A549 treated with DMSO at 1 μM for 4 hours (cell line): Measurements from ENCODE around the gene DYNLT1. TPM values are rescaled to one million over a fixed set of nuclear protein-coding genes. Genes with fewer than 3 reads are reported as not detected.

ENCODE experiments used
- total RNA-seq: library from RNA; stranded (reverse); fragments of 200-300 nt; extraction: Qiagen RNA extraction; gene quantifications from 5 replicates; pipeline ENCODE4 v1.2.3, GENCODE V29; 2022; ENCODE audit warnings: low read depth

DYNLT1 gene
- 94.3 to 119 TPM (median 104 TPM) in 5 replicates for total RNA-seq

GRCh38 chr6:158644231-158645063, at the start of gene DYNLT1:
DYNLT1 (minus strand) TSS chr6:158644743; CDS start chr6:158644708, 35 bp downstream.

DNA sequence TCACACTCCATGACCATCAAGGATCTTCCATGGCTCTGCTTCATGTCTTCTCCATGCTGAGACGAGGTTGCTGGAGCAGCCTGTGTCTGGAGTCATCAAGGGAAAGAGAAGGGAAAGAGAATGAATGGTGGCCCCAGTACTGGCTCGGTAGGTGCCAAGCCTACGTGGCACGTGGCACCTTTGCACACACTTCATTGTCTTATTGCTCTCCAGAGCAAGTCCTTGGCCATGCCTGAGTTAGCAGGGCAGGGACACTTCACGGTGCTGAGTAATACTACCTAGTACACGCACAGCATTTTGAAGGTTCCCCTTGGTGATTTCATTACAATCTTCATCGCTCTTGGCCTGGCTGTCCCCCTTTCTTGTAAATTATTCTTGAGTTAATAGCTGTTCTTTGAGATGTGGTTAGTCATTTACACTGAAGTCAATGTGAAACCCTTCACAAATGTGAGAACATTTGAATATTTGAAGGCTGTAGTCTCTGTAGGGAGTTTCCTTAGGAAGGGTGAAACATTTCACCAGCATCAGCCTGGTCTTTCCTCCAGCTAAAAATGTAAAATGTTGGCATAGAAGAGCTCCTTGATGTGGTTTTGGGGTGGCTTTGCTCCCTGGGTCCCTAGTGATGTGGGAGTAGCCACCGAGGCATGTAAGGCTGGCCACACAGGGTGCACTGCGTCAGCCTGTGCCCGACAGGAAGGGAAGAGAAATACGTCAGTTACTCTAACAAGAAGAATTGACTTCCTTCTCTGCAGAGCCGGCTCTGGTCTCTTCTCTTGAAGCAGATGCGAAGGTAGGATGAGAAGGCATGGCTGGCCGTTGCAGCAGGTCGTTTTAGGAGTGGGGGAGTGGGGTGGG, 5.0 kb upstream of the DYNLT1 start, which contains the start of gene SYTL3:
Gene SYTL3 (plus strand): TSS at position 766 of the 855 bp plus-strand sequence. CDS start 13,215 bp downstream, outside the sequence.

Other genes starting within 250 kb of the DYNLT1 start
- gene TMEM181, start 84.7 kb downstream of the DYNLT1 start, total RNA-seq: 11.4 to 17.9 TPM (median 16.3 TPM) in 5 replicates
- 1.0 to 1.3 TPM (median 1.1 TPM) in 5 replicates for gene SYTL3, start 5.3 kb upstream of the DYNLT1 start, total RNA-seq
- gene EZR, start 174.6 kb upstream of the DYNLT1 start, total RNA-seq: 301 to 331 TPM (median 327 TPM) in 5 replicates